ENCODE measurements around the gene FKBP7.
A peak's percentile ranks its signal among the peaks of the same experiment; 100 is the strongest.
"Not testable (repeated sequence)": the region's sequence is repeated elsewhere in the genome, so short reads cannot be mapped to it uniquely, and the experiment has no call there.

Gene FKBP7

GRCh38 chr2:178484245-178485041 lies 6.0 kb upstream of the FKBP7 start:
- DNase-seq, result no peak

GRCh38 chr2:178482437-178482836 lies 4.0 kb upstream of the FKBP7 start:
- no peak for DNase-seq

- DNase-seq, result peak; percentile 86
Measured at GRCh38 chr2:178480227-178481181, 2.1 kb upstream of the FKBP7 start, which contains the start of gene PLEKHA3. PLEKHA3 (plus strand) TSS chr2:178480457; CDS start chr2:178480870, 413 bp downstream.

DNA sequence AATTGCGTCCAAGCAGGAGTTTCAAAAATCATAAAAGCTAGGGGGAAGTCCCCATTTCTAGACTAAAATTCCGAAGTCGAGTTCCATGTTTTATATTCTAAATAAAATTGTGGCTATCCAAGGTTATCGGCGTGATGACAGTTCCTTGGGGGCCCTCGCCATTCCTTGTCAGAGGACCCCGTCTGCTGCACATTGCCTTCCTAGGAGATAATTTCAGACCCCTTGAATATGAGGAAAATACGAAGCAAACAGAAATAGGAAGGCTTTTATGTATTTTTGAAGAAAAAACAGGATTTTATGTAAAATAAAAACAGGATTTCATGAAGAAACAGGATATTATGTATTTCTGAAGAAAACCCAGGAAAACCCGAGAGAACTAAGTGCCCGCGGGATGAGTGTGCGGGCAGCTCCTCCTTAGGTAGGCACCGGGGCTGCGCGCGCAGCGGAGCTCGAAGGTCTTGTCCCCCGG lies 1.4 kb upstream of the FKBP7 start:
- no peak for DNase-seq

DNA sequence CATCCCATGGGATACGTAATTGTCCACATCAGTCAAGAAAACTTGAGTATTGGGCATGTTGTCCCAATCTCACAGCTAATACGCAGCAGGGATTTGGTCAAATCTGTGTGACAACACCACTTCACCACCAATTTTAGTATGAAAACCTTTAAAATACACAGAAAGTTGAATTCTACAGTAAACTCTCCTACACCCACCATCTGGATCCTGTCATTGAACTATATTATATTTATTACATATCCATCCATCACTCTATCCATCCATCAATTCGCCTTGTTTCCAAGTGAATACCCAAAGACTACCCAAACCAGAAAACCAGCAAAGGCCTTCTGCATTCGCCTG lies 846 bp upstream of the FKBP7 start:
- DNase-seq, result peak; percentile 12

- no peak for DNase-seq
Measured at GRCh38 chr2:178478130-178478438, 316 bp downstream of the FKBP7 start.

- no peak for DNase-seq
Measured at GRCh38 chr2:178477443-178478129, 814 bp downstream of the FKBP7 start.

- no peak for DNase-seq
Measured at GRCh38 chr2:178476477-178476876, 1.9 kb downstream of the FKBP7 start.

- DNase-seq, result no peak
Measured at GRCh38 chr2:178474560-178474959, 3.8 kb downstream of the FKBP7 start.

GRCh38 chr2:178473931-178474330 lies 4.5 kb downstream of the FKBP7 start:
- DNase-seq, result no peak

DNA sequence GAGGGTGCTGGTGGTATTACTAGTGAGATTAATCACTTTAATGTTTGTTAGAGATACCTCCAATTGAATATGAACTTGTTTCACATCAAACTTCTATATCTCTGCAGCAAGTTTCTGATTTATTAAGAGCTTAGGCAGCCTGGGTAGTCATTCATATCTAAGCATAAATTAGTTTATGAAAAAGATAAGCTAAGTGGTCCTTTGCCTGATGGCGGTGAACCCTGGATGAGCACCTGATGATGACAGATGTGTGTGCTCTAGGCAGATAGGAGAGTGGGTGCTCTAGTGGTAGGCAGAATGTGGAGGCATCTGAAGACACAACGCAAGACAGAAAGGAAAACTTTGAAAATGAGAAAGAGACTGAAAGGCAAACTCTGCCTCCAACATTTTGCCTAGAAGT lies 5.0 kb downstream of the FKBP7 start:
- DNase-seq, result no peak

DNA sequence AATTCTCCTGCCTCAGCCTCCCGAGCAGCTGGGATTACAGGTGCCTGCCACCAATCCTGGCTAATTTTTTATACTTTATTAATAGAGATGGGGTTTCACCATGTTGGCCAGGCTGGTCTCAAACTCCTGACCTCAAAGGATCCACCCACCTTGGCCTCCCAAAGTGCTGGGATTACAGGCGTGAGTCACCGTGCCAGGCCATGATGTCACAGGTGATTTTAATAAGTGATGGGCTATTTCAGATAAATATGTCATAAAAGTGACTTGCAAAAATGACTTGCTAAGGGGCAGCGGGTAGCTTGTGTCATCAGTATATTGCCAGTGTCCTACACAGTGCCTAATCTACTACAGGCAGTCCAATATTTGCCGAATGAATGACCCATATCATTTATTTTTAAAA lies 7.1 kb downstream of the FKBP7 start:
- not testable (repeated sequence) for DNase-seq

DNA sequence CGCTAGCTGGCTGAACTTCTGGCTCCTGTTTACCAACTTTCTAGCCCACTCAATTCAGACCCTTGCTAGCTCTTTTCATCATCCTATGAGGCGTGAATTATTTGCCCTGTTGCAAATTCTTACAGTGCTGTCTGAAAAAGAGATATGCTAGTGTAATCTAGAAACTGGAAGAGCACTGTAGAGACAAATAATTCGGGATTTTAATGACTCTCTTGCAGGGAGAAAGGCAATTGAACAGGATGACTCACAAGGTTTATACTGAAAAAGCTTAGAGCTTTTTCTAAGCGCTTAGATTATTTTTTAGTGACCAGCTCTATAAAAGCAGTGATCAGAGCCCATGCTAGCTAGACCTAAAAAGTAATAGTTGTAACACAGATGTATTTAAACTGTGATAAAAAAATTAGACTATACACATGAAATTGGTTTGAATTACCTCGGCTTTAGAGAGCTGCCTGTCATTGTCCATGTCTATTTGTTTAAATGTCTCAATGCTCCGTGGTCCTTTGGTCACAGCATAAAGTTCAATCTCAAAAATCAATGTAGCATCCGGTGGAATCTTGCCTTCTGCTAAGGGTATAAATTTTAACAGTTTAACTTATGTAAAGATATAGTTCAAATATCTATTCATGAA lies 9.1 kb downstream of the FKBP7 start:
- DNase-seq, result no peak

- DNase-seq, result no peak
Measured at GRCh38 chr2:178457390-178457886, 21.0 kb downstream of the FKBP7 start.

GRCh38 chr2:178455947-178456346 lies 22.5 kb downstream of the FKBP7 start:
- DNase-seq, result no peak

GRCh38 chr2:178452870-178453269 lies 25.5 kb downstream of the FKBP7 start:
- DNase-seq, result no peak

DNA sequence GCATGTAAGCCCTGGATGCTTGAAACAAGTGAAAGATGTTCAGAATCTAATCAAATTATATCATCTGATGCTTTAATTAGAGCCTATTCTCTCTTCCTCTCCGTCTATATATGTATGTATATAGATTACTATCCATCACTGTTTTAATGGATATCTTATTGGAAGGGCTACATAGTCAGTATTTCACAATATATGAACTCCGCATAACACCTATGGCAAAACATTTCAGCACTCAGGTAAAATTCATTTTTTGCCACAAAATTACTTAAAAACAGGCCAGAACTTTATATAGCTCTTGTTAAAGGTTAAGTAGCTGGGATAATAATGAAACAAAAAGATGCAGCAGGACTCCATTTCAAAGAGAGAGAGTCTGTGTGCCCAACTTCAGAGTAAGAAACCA lies 26.1 kb downstream of the FKBP7 start:
- no peak for DNase-seq

DNA sequence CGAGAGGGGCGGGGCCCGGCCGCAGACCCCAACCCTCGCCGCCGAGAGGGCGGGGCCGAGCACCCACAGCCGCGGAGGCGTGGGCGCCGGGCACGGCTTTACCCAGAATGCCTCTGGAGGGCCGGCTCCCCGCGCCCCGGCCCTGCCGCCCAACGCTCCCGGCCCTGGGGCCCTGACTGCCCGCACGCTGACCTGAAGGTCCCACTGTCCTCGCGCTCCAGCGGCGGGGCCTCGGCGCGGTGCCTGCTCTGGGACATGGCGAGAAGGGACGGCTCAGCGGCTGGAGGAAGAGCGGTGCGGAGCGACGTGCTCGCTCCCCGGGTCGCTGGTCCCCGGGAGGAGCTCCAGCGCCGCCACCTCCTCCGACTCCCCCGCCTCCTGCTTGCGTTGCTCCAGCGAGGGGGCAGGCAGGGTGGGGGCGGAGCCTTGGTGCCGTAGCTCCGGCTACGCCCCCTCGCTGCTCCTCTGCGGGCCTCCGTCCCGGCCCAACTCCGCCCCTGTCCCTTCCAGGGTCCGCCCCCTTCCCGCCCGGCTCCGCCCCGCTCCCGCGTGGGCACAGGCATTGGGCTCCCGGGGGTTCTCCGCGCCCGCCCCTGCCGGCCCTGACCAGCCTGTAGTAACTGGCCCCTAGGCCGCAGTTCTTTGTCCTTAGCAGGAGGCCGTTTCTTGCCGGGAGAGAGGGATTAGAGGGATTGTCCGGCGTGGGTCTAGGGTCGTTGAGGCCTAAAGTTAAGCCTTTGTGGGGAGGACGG lies 27.4 kb downstream of the FKBP7 start, which contains the start of the genes PJVK and PRKRA:
PJVK (plus strand) TSS at position 605 of the 752 bp plus-strand sequence. CDS start 2,032 bp downstream, outside the sequence.
PRKRA (minus strand) TSS at position 402 of the 752 bp plus-strand sequence; CDS start at position 257, 145 bp downstream.
- peak; percentile 95 for DNase-seq

DNA sequence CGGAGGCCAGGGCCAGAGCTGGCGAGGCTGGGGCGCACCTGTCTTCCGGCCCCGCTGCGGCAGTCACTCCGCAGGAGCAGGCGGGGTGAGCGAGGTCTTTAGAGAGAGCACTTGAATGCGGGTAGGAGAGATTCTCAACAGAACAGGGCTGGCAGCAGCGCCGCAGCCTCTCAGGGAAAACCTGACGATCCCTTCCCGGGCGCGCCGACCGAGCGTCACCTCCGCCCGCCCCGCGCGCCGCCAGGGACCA lies 28.0 kb downstream of the FKBP7 start:
- DNase-seq, result no peak

GRCh38 chr2:178449700-178450523 lies 28.5 kb downstream of the FKBP7 start:
- DNase-seq, result peak; percentile 82
